HK-2 (cell line): ENCODE data around the gene AUP1.

Source experiments
- DNase-seq: peaks from one replicate; pipeline ENCODE4 v3.0.0-alpha.2; 2018; ENCODE audit not compliant: unreplicated experiment

The AUP1 gene

GRCh38 chr2:74556831-74557370 lies 27.4 kb upstream of the AUP1 start:
- DNase-seq: no peak

GRCh38 chr2:74556159-74556558 lies 26.7 kb upstream of the AUP1 start:
- DNase-seq: no peak

- DNase-seq: no peak
These were observed 26.2 kb upstream of the AUP1 start for GRCh38 chr2:74555610-74556103.

GRCh38 chr2:74554820-74555531 lies 25.5 kb upstream of the AUP1 start:
- peak; percentile 51 for DNase-seq

GRCh38 chr2:74553892-74554819 lies 24.6 kb upstream of the AUP1 start, which contains the start of the genes DOK1 and LOXL3:
Gene DOK1 (plus strand): TSS chr2:74554720. CDS start chr2:74554755, 35 bp downstream.
Gene LOXL3 (minus strand): TSS chr2:74553942. CDS start chr2:74552634, 1,308 bp downstream.
- peak; percentile 86 for DNase-seq

- no peak for DNase-seq
These were observed 23.7 kb upstream of the AUP1 start for GRCh38 chr2:74552914-74553811.

GRCh38 chr2:74551942-74552913 lies 22.7 kb upstream of the AUP1 start:
- no peak for DNase-seq

GRCh38 chr2:74551530-74551929 lies 22.0 kb upstream of the AUP1 start:
- DNase-seq: no peak

- DNase-seq: no peak
These were observed 20.7 kb upstream of the AUP1 start for GRCh38 chr2:74550231-74550630.

- DNase-seq: peak; percentile 71
These were observed 19.7 kb upstream of the AUP1 start for GRCh38 chr2:74548900-74549826.

GRCh38 chr2:74548285-74548899 lies 18.9 kb upstream of the AUP1 start:
- no peak for DNase-seq

- no peak for DNase-seq
These were observed 16.5 kb upstream of the AUP1 start for GRCh38 chr2:74546004-74546403.

GRCh38 chr2:74544634-74545033 lies 15.1 kb upstream of the AUP1 start:
- DNase-seq: no peak

- DNase-seq: no peak
These were observed 13.5 kb upstream of the AUP1 start for GRCh38 chr2:74542978-74543377.

GRCh38 chr2:74540291-74540690 lies 10.8 kb upstream of the AUP1 start:
- DNase-seq: no peak

GRCh38 chr2:74538881-74539339 lies 9.4 kb upstream of the AUP1 start:
- no peak for DNase-seq

- no peak for DNase-seq
These were observed 7.6 kb upstream of the AUP1 start for GRCh38 chr2:74537140-74537539.

GRCh38 chr2:74536166-74536950 lies 6.9 kb upstream of the AUP1 start:
- DNase-seq: no peak
